Measurements from ENCODE around the gene PRTN3. TPM values are rescaled to one million over a fixed set of nuclear protein-coding genes. Genes with fewer than 3 reads are reported as not detected.

Gene PRTN3
- total RNA-seq, 3 donors from 2014 or later = not detected

DNA sequence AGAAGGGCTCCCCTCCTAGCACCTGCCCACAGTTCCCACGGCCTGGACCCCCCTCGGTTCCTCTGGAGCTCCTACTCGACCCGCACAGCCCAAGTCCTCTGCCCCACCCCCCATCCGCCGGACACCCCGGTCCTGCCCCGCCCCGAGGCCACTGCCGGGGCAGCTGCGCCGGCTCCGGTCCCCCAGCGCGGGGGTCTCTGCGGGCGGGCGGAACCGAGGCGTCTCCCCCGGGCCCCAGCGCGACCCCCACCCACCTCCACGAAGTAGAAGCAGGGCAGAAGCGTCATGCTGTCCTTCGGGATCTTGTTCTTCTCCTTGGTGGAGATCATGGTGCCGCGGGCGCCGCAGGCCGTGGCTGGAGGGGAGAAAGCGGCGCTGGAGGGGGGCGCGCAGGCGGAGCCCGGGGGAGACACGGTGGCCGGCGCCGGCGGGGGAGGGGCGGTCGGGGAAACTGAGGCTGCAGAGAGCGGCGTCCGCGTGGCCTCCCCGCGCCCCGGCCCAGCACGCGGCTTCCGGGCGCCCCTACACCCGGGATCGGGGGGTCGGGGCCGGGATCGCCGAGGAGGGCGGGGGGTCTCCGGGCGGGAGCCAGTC lies 19.5 kb upstream of the PRTN3 start:
- peaks cover 6% of the 10 kb centered on the region for H3K4me1 ChIP-seq (ENCODE audit: low read depth)
- H3K9me3 ChIP-seq = no peaks in the 10 kb centered on the region
- no peak overlapping the region for H3K4me3 ChIP-seq
- TF ChIP-seq, protein P1, sequence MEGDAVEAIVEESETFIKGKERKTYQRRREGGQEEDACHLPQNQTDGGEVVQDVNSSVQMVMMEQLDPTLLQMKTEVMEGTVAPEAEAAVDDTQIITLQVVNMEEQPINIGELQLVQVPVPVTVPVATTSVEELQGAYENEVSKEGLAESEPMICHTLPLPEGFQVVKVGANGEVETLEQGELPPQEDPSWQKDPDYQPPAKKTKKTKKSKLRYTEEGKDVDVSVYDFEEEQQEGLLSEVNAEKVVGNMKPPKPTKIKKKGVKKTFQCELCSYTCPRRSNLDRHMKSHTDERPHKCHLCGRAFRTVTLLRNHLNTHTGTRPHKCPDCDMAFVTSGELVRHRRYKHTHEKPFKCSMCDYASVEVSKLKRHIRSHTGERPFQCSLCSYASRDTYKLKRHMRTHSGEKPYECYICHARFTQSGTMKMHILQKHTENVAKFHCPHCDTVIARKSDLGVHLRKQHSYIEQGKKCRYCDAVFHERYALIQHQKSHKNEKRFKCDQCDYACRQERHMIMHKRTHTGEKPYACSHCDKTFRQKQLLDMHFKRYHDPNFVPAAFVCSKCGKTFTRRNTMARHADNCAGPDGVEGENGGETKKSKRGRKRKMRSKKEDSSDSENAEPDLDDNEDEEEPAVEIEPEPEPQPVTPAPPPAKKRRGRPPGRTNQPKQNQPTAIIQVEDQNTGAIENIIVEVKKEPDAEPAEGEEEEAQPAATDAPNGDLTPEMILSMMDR (IDR thresholded peaks at IDR 0.05) = no peak
- intact Hi-C loops (cut with DNase I, micrococcal nuclease) = no loop called here
- ATAC-seq = no peak
- DNase-seq = no peak
- no peaks in the 10 kb centered on the region for H3K36me3 ChIP-seq (ENCODE audit: low read depth)

DNA sequence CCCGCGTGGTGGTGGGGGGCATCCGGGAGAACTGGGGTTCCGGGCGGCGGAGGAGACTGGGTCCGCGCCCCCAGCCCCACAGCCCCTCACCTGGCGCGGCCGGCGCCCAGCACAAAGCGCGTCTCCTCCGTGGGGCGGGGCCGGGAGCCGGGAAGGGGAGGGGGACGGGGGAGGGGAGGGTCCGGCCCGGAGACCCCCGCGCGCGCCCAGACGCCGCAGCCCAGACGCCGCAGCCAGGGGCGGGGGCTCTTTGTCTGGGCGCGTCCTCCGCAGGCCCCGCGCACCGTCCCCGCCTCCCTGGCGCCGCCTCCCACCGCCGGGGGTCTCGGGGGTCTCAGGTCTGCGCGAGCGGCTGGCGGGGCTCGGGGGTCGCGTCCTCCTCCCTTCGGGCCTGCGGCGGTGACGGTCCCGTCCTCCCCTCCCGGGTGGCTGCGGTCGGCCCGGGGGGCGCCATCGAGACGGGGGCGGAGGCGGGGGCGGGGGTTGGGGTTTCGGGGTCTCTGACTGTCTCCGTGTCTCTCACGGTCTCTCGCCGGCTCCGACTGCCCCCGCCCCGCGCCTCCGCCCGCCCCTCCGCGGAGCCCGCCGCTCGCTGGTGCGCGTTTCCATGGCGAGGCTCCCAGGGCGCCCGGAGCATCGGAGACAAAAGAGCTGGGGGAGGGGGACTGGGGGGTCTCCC lies 18.8 kb upstream of the PRTN3 start, which contains the start of gene PLPPR3:
Gene PLPPR3 (minus strand): TSS at position 131 of the 679 bp plus-strand sequence. CDS start 396 bp downstream, outside the sequence.
- H3K4me1 ChIP-seq (ENCODE audit: low read depth) = peaks cover 6% of the 10 kb centered on the region
- intact Hi-C loops (cut with DNase I, micrococcal nuclease) = no loop called here
- ATAC-seq (no peak), DNase-seq (no peak)
- no peak within 1 kb of the TSS for H3K4me3 ChIP-seq
- TF ChIP-seq, protein P1 (IDR thresholded peaks at IDR 0.05) = no peak
- H3K9me3 ChIP-seq = no peaks in the 10 kb centered on the region
- H3K36me3 ChIP-seq (ENCODE audit: low read depth) = no peaks in the 10 kb centered on the region

DNA sequence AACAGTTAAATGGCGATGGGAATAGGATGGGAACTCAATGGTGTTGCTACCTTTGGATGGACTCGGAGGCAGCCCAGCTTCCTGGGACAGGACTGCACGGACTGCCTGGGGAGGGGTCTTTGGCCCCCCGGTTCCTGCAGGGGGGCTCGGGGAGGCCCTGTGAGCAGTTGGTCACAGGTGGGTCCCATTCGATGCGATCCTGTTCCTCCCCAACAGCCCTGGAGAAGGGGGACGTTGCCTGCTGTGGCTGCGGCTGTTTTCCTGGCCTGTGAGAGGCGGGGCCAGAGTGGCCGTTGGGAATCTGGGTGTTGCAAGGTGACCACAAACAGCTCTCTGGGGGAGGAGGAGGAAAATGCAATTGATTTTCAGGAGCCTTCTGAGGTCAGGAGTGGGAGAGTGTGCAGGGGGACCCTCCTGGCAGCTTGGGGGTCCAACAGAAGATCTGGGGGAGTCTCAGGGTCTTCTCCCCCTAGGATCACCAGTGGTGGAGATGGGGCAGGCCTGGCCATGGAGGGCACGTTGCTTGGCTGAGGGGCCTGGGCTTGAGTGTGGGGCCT lies 17.2 kb upstream of the PRTN3 start:
- Histone ChIP-seq H3K4me3 (no peak overlapping the region), H3K4me1 (ENCODE audit: low read depth) (peaks cover 6% of the 10 kb centered on the region), H3K9me3 (no peaks in the 10 kb centered on the region), H3K36me3 (ENCODE audit: low read depth) (no peaks in the 10 kb centered on the region)
- peak in 1 of 3 donors; percentile 37 for DNase-seq
- TF ChIP-seq, protein P1 (IDR thresholded peaks at IDR 0.05) = no peak
- intact Hi-C loops (cut with DNase I, micrococcal nuclease) = no loop called here
- peak; percentile 72 for ATAC-seq

DNA sequence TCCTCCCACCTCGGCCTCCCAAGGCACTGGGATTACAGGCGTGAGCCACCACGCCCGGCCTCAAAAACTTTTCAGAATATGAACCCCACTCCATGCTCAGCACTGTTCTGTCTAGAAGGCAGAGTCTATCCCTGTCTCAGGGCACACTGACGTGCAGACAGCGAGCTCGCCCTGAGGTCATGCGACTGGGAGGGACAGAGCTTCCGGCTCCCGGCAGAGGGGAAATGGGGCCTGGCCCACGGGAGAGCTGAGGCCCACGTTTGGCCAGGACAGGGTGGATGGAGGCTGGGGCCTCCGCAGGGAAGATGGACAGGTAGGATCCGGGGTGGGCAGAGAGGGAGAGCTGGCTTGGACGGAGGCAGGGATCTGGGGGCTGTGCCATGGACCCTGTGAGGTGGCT lies 15.9 kb upstream of the PRTN3 start:
- peaks cover 6% of the 10 kb centered on the region for H3K4me1 ChIP-seq (ENCODE audit: low read depth)
- H3K36me3 ChIP-seq (ENCODE audit: low read depth) = no peaks in the 10 kb centered on the region
- TF ChIP-seq, protein P1 (IDR thresholded peaks at IDR 0.05) = no peak
- no peak for ATAC-seq
- intact Hi-C loops (cut with DNase I, micrococcal nuclease) = no loop called here
- DNase-seq = no peak
- no peaks in the 10 kb centered on the region for H3K9me3 ChIP-seq
- no peak overlapping the region for H3K4me3 ChIP-seq

DNA sequence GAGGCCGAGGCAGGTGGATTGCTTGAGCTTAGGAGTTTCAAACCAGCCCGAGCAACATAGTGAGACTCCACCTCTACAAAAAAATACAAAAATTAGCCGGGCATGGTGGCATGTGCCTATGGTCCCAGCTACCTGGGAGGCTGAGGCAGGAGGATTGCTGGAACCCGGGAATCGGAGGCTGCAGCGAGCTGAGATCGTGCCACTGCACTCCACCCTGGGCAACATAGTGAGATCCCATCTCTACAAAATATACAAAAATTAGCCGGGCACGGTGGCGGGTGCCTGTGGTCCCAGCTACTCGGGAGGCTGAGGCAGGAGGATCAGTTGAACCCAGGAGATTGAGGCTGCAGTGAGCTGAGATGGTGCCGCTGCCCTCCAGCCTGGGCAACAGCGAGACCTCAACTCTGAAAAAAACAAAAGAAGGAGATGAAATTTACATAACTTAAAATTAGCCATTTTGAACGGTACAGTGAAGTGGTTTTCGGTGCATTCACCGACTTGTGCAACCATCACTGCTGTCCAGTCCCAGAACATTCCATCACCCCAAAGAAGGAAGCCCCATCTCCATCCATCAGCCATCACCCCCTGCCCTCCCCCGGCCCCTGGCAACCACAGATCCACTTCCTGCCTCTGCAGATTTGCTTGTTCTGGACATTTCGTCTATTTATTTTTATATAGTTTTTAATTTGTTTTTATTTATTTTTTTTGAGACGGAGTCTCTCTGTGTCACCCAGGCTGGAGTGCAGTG lies 14.7 kb upstream of the PRTN3 start:
- TF ChIP-seq, protein P1 (IDR thresholded peaks at IDR 0.05) = no peak
- intact Hi-C loops (cut with DNase I, micrococcal nuclease) = no loop called here
- Histone ChIP-seq H3K4me1 (ENCODE audit: low read depth) (peaks cover 6% of the 10 kb centered on the region), H3K4me3 (no peak overlapping the region), H3K9me3 (no peaks in the 10 kb centered on the region), H3K36me3 (ENCODE audit: low read depth) (no peaks in the 10 kb centered on the region)
- ATAC-seq = no peak
- DNase-seq = no peak
